Heart left ventricle (tissue), 16 donors: ENCODE results near the gene SOHLH1. TPM values are rescaled to one million over a fixed set of nuclear protein-coding genes. Genes with fewer than 3 reads are reported as not detected.
A peak's percentile ranks its signal among the peaks of the same experiment; 100 is the strongest.

ENCODE experiments used
- ATAC-seq, 4 donors: fragments of 200-7000 bp; cut with Tn5 transposase; one replicate each; pipeline ENCODE4 v1.9.1; 2020 to 2022; ENCODE audit warnings: moderate library complexity in 4 of 4, mild to moderate bottlenecking in 3 of 4, moderate number of reproducible peaks in 1 of 4
- DNase-seq, 5 donors: peaks; one replicate each; pipeline ENCODE4 v3.0.0-alpha.2; 2020
- H3K27ac ChIP-seq, 12 donors: fragments of 200-600 bp; sonication (generic) in 4 of 12; one replicate each; pipeline versions ENCODE4 v1.5.0 to v1.8.0; 2016 to 2022; ENCODE audit warnings: mild to moderate bottlenecking in 2 of 12
- H3K27me3 ChIP-seq, 9 donors: fragments of 200-600 bp; sonication (generic) in 2 of 9; one replicate each; pipeline versions ENCODE4 v1.5.1 to v1.8.0; 2016 to 2022; ENCODE audit warnings: mild to moderate bottlenecking in 3 of 9
- H3K36me3 ChIP-seq, 9 donors: fragments of 200-600 bp; sonication (generic) in 2 of 9; one replicate each; pipeline versions ENCODE4 v1.5.0 to v1.8.0; 2018 to 2022; ENCODE audit warnings: mild to moderate bottlenecking in 2 of 9
- H3K4me1 ChIP-seq, 12 donors: fragments of 200-600 bp; sonication (generic) in 4 of 12; one replicate each; pipeline versions ENCODE4 v1.5.0 to v1.8.0; 2016 to 2022; ENCODE audit warnings: mild to moderate bottlenecking in 3 of 12
- H3K4me3 ChIP-seq, 12 donors: fragments of 200-600 bp; sonication (generic) in 4 of 12; one replicate each; pipeline versions ENCODE4 v1.5.0 to v1.8.0; 2017 to 2022; ENCODE audit warnings: mild to moderate bottlenecking in 9 of 12, moderate library complexity in 4 of 12
- H3K9me3 ChIP-seq, 12 donors: fragments of 200-600 bp; sonication (generic) in 4 of 12; one replicate each; pipeline versions ENCODE4 v1.5.0 to v1.8.0; 2016 to 2022; ENCODE audit warnings: mild to moderate bottlenecking in 1 of 12
- CTCF ChIP-seq, 12 donors: fragments of 200-600 bp; sonication (generic) in 4 of 12; IDR thresholded peaks; one replicate each; pipeline versions ENCODE4 v1.5.0 to v1.8.0; 2018 to 2022; ENCODE audit warnings: antibody characterized with exemption in 12 of 12, mild to moderate bottlenecking in 5 of 12
- POLR2A ChIP-seq, 2 donors: fragments of 450-650 bp; IDR thresholded peaks; one replicate each; pipeline ENCODE4 v1.6.1; 2017; ENCODE audit warnings: antibody characterized with exemption in 2 of 2, mild to moderate bottlenecking in 2 of 2, moderate library complexity in 2 of 2
- WGBS, 4 donors: extraction: QIAGEN DNeasy Blood & Tissue Kit in 2 of 4; methylation state at CpG; one replicate each; pipeline versions ENCODE4 v1.1.5 to v1.1.7; 2013 to 2018; 5-methylcytosine and 5-hydroxymethylcytosine counted together
- intact Hi-C, 10 donors: fragments of 100-400 bp; cut with DNase I; formaldehyde crosslinking; loops; one replicate each; pipeline versions ENCODE4 v1.11.1 to v1.14.2; 2022
- polyA plus RNA-seq, 2 donors: library from polyadenylated mRNA; stranded (reverse); fragments of 200-250 nt; gene quantifications; one replicate each; pipeline ENCODE4 v1.2.3, GENCODE V29; 2013
- total RNA-seq, 9 donors: library from RNA; depleted of rRNA in 2 of 9; stranded (reverse); fragments of >200 nt in 2 of 9; fragmentation: NEBNext Ultra II Directional in 3 of 9; extraction: Animal tissue kit (Norgen Biotek cat#: 25700) in 3 of 9; gene quantifications; one replicate each; pipeline versions ENCODE4 v1.1.0 to v1.2.4, GENCODE V29; 2016 to 2023
- donor health status: ischemic (EF 13 %, LVEDD 7.1; RV severe dilation, severe dysfunction).
- donor health status: healthy with polysubstance abuse.
- donor health status: DM: no; HTN: yes; CAD: no.
- donor health status: DM: no; HTN: no; CAD: no.
- donor health status: ischemic (EF 25% LVEDD 6.9; RV normal size, moderate dysfunction).
- donor health status: ischemic (EF 25% LVEDD 5.7; RV mildly dilated, moderate dysfunction).
- donor health status: healthy.
- donor health status: DM: yes; HTN: yes; CAD: no.
- donor health status: ischemic (EF 35%, LVEDD 5.7; RV mildly dilated, moderate dysfunction).
- donor health status: nonischemic (EF 11% LVEDD 7.7; RV severe dilation, severe dysfunction).
- donor health status: DM: yes; HTN: yes; CAD: no.
- donor health status: PGD.
- donor health status: ischemic (EF 29% LVEDD 5.4; RV normal size, mild dysfunction).
- donor health status: nonischemic (EF 23%, LVEDD 6.1; RV moderate dilation, normal function).

SOHLH1 gene
- total and polyA plus RNA-seq, 11 donors: not detected

DNA sequence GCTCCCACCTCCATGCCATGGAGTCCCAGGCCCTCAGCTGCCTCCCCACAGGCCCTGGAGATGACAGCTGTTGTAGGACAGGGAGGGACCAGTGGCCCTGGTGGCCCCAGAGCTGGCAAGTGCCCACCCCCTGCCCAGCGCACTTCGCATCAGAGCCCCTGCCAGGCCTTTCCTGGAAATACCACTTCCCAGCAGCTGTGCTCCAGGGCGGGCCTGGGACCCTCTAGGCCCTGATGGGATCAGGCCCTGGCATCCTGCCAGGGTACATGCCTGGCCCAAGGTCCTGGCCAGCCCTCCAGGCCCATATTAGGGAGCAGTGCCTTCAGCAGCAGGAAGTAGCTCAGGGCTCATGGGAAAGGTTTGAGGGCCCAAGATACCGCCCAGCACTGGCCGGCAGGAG lies 5.2 kb upstream of the SOHLH1 start:
- Histone ChIP-seq H3K9me3 (no peaks in the 10 kb centered on the region), H3K4me3 (peak overlapping the region in 3 of 12 donors; percentile 3 to 29 (median 25)), H3K27me3 (peaks cover 0 to 45% (median 18%) of the 10 kb centered on the region in 9 donors), H3K4me1 (peaks cover 0 to 30% (median 10%) of the 10 kb centered on the region in 12 donors), H3K27ac (no peak overlapping the region), H3K36me3 (no peaks in the 10 kb centered on the region)
- DNase-seq (peak in 3 of 5 donors; percentile 23 to 47 (median 43)), ATAC-seq (peak; percentile 11 to 54 (median 47))
- 45 to 86% (median 56%) methylated on average over 4 to 5 of the region's 5 CpGs for WGBS, 4 donors
- intact Hi-C loops: loop anchor here in 5 of 10 donors (5.0 to 10.0 kb wide), 6 partner anchors 200 to 420 kb away; partner anchors contain the start of genes CAMSAP1 (in 1 of the 5) and UBAC1 (in 1 of the 5)
- TF ChIP-seq CTCF (IDR thresholded peaks at IDR 0.05): no peak
- TF ChIP-seq POLR2A (IDR thresholded peaks at IDR 0.05): no peak

DNA sequence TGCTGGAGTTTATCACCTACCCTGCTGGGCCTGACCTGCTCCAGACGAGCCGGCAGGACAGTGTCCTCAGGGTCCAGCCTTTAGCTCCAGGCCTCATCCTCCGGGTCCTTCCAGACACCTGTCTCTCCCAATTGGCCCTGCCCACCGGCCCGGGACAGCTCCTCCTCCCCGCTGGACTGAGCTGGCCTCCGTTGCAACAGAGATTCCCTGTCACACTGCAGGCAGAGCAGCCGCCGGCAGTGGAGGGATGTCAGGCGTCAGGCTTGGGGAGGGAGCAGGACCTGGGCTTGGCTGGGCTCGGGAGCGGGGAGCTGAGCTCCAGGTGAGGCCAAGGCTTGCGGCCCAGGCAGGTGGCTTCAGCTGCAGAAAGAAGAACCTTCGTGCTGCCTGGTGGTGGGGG lies 4.4 kb upstream of the SOHLH1 start:
- intact Hi-C loops: loop anchor here in 5 of 10 donors (2.0 to 10.0 kb wide), 7 partner anchors 201 to 421 kb away; partner anchors contain the start of genes CAMSAP1 (in 1 of the 5) and UBAC1 (in 1 of the 5)
- ATAC-seq: no peak
- no peak for DNase-seq
- Histone ChIP-seq H3K36me3 (no peaks in the 10 kb centered on the region), H3K27me3 (peaks cover 0 to 45% (median 18%) of the 10 kb centered on the region in 9 donors), H3K9me3 (no peaks in the 10 kb centered on the region), H3K4me3 (no peak overlapping the region), H3K27ac (no peak overlapping the region), H3K4me1 (peaks cover 0 to 30% (median 10%) of the 10 kb centered on the region in 12 donors)
- TF ChIP-seq POLR2A (IDR thresholded peaks at IDR 0.05) (no peak), CTCF (IDR thresholded peaks at IDR 0.05) (no peak)
- 41 to 58% (median 49%) methylated on average over 9 to 14 of the region's 14 CpGs for WGBS, 4 donors

- Histone ChIP-seq H3K27me3 (peaks cover 0 to 45% (median 18%) of the 10 kb centered on the region in 9 donors), H3K4me1 (peaks cover 0 to 30% (median 10%) of the 10 kb centered on the region in 12 donors), H3K9me3 (no peaks in the 10 kb centered on the region), H3K4me3 (peak within 1 kb of the TSS in 7 of 12 donors; percentile 10 to 37 (median 21)), H3K36me3 (no peaks in the 10 kb centered on the region), H3K27ac (no peak within 1 kb of the TSS)
- peak in 2 of 5 donors; percentile 31 to 42 for DNase-seq
- intact Hi-C loops: loop anchor here in 5 of 10 donors (2.0 to 10.0 kb wide), 7 partner anchors 203 to 423 kb away; partner anchors contain the start of genes CAMSAP1 (in 1 of the 5) and UBAC1 (in 1 of the 5)
- peak; percentile 75 to 98 (median 90) for TF ChIP-seq CTCF (IDR thresholded peaks at IDR 0.05)
- no peak for TF ChIP-seq POLR2A (IDR thresholded peaks at IDR 0.05)
- 9 to 16% (median 13%) methylated on average over 47 to 66 of the region's 66 CpGs for WGBS, 4 donors
- peak in 2 of 4 donors; percentile 37 to 63 for ATAC-seq
These were observed 2.9 kb upstream of the SOHLH1 start, which contains the start of gene KCNT1 for GRCh38 chr9:135701959-135702721. Gene KCNT1, plus strand, starts transcription at chr9:135702185. Its CDS starts 74 bp downstream, at chr9:135702259.
